Stimulated activated CD8-positive, alpha-beta memory T cell treated with anti-CD3 and anti-CD28 coated beads, Interleukin-15, amount 100 ng/mL, for 4 hours (primary cell): ENCODE measurements around the gene INAVA.
"Not testable (repeated sequence)": the region's sequence is repeated elsewhere in the genome, so short reads cannot be mapped to it uniquely, and the experiment has no call there.

Experiments used
- DNase-seq, 2 donors: peaks; one replicate each; pipeline ENCODE4 v3.0.0-alpha.2; 2020; ENCODE audit warnings: low read depth in 2 of 2

The INAVA gene

DNA sequence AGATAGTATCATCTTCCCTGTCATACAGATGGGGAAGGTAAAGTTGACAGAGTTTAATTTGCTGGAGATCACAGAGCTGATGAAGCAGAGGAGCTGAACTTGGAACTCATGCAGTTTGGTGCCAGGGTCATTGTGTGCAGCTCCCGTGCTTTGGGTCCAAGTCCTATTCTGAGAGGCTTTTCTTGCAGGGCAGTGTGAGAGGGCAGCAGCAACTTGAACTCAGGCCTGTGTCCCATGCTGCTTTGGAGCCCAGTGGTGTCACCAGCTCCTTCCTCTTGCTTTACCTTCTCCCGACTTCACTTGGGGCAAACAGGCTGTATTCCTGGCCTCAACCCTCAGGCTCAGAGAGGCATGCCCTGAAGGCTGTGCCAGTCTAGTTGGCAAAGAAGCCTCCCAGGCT is 24.7 kb downstream of the INAVA start:
- DNase-seq = no peak

DNA sequence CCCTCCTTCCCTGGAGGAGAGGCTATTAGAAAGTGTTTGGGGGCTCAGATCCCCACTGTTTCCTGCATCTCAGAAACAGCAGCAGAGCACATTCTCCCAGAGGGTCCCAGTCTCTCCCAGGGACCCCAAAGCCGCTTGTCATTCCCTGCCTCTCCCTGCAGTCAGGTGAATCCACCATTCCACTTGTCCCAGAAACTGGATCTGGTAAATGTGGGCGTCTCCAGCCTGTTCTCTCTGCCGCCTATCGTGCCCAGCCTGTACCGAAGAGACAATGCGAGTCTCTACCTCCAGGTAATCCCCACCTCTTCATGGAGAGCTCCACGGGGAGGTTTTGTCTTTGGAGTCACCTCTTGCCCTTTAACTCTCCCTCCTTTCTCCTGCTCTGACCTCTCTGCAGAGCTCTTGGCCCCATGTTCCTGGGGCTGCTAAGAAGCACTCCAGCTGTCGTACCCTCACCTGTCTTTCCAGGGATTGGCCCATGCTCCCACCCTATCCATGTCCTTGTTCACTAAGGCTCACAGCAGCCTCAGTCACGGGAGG is 26.9 kb downstream of the INAVA start:
- DNase-seq = no peak

DNA sequence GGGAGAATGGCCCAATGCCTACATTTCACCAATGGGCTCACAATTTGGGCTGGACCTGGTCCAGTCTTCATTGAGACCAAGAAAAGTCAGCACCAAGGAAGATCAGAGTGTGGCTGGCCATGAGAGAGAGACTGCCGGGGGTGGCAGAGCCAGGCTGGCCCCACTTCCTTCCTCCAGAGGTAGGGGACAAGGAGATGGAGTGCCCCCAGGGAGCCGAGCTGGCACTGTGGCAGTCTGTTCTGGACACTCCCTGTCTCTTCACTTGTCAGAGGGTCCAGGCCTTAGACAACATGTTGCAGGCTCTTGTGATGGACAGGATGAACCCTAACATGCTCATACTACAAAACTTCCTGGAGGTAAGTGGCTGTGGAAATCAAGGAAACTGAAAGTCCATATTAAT is 27.7 kb downstream of the INAVA start:
- DNase-seq = no peak

DNA sequence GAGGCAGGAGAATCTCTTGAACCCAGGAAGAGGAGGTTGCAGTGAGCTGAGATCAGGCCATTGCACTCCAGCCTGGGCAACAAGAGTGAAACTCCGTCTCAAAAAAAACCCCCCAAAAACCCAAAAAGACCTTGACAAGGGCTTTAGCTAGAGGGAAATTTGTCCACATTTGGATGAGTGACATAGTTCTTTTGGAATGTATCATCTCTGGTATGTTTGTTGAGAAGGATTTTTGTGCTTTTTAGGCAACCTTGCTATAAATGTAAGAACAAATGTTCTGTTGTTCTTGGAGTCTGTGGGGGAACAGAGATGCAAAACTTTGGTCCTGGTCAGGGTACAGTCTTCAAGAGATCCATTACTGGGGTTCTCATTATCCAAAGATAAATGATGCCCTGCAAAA is 28.9 kb downstream of the INAVA start:
- DNase-seq = no peak

DNA sequence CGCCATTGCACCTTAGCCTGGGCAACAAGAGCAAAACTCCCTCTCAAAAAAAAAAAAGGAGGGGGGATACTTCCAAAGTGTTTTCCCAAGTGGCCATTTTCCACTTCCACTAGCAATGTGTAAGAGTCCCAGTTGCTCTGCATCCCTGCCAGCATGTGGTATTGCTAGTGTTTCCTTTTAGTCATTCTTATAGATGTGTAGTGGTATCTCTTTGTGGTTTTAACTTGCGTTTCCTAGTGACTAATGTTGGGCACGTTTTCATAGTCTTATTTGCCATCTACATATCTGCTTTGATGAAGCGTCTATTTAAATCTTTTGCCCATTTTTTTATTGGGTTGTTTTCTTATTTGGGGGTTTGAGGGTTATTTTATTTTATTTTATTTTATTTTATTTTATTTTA is 31.1 kb downstream of the INAVA start:
- DNase-seq = no peak

DNA sequence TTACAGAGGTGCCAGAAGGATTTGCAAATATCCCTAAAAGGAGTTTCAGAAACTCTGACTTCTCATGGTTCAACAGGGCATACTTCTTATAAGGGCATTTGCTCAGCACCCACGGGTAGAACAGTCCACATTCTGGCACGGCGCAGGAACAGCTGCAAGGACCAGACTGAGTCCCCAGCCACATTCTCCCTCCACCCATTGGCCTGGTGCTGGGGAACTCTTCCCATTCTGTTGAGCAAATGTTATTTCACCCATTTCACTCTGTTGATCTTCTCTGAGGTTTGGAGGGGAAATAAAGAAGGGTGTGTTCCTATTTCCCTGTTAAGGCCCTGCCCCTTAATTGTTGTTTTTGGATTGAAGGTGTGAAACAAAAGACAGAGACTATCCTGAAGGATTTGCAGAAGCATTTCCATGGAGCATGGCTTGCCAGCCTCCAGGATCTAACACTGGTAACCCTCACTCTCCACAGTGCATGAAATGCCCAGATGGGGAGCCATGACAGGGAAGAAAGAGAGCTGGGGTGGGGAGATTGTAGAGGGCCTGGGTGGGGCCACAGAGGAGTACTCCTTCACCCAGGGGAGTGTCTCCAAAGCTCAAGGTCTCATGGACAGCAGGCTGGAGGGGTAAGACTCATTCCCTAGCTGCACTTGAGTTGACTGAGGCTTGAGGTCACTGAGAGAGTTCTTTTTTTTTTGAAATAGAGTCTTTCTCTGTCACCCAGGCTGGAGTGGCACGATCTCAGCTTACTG is 35.0 kb downstream of the INAVA start:
- DNase-seq = no peak

GRCh38 chr1:200930285-200930684 is 35.6 kb downstream of the INAVA start:
- not testable (repeated sequence) for DNase-seq

- DNase-seq = no peak
These were observed 37.1 kb downstream of the INAVA start for GRCh38 chr1:200931776-200932175.

DNA sequence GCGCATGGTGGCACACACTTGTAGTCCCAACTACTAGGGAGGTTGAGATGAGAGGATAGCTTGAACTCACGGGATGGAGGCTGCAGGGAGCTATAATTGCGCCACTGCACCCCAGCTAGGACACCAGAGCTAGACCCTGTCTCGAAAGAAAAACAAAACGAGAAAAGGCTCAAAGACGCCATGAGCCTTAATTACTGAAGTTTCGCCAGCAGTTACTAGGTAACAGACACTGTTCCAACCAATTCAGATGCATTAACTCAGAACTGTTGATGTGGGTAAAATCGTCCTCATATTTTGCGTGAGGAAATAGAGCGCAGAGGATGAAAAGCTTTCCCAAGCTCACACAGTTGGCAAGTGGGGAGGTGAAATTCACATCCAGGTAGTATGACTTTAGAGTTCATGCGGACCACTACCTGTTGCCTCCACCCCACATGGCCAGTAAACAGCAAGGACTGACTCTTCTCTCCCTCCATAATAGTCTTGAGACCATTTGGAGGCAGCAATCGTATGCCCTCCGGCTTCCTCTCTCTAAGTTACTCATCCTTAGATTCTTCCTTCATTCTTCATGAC is 40.1 kb downstream of the INAVA start:
- no peak for DNase-seq

- not testable (repeated sequence) for DNase-seq
These were observed 40.7 kb downstream of the INAVA start for GRCh38 chr1:200935286-200935962.

GRCh38 chr1:200938955-200939354 is 44.3 kb downstream of the INAVA start:
- no peak for DNase-seq

- DNase-seq = no peak
These were observed 50.4 kb downstream of the INAVA start for GRCh38 chr1:200945111-200945510.

GRCh38 chr1:200947059-200947566 is 52.4 kb downstream of the INAVA start:
- no peak for DNase-seq

DNA sequence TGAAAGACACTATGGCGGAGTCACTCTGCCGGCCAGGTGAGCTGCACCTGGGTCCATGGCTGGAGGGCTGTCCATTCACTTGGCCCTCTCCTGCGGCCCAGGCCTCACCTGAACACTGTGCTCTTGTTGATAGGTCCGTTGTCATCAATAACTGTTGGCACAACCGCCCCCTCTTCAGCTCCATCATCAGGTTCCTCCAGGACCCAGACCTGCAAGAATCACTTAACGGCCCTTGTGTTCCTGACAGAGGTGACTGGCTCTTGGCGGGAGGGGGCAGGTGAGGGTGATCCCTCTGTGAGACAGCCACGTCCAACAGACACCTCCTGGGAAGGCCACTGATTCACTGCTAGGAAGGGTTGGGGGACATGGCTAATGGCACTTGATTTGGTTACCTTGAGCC is 54.9 kb downstream of the INAVA start:
- DNase-seq = no peak

- DNase-seq = no peak
These were observed 56.3 kb downstream of the INAVA start for GRCh38 chr1:200951016-200951415.

DNA sequence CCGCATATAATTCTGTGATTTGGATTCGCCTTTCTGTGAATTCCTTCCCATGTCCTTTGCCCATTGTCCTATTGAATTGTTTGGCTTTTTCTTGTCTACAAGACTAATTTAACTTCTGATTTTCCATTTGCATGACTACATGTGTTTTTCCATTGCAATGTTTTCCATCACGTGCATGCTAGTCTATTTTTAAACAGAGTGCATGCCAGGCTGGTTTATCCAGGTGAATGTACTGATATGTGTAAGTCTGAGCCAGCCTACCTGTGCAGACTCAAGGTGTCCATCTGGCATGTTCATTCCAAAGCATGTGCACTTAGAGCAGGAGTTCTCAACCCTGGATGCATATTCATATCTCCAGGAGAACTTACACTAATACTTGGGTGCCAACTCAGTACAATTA is 59.7 kb downstream of the INAVA start:
- no peak for DNase-seq

DNA sequence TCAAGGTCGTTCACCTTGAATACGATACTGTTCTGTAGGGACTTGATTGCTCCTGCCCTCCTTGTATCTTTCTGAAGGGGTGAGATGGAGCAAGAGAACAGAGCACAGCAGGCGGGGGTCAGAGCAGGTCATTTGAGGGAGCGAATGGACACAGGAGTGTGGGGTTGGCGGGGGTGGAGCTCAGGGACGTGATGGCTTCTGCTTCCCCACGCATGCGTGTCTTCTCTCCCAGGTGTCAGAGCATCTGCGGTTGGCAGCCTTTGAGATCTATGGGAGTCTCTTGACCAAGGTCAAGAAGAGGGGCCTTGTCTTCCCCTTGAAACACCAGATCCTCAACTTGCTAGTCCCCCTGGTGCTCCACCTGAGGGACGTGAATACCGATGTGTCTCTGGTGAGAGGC is 63.9 kb downstream of the INAVA start:
- no peak for DNase-seq

GRCh38 chr1:200959411-200959921 is 64.8 kb downstream of the INAVA start:
- DNase-seq = no peak

GRCh38 chr1:200960236-200960947 is 65.7 kb downstream of the INAVA start:
- no peak for DNase-seq

- no peak for DNase-seq
These were observed 66.2 kb downstream of the INAVA start for GRCh38 chr1:200960948-200961340.

DNA sequence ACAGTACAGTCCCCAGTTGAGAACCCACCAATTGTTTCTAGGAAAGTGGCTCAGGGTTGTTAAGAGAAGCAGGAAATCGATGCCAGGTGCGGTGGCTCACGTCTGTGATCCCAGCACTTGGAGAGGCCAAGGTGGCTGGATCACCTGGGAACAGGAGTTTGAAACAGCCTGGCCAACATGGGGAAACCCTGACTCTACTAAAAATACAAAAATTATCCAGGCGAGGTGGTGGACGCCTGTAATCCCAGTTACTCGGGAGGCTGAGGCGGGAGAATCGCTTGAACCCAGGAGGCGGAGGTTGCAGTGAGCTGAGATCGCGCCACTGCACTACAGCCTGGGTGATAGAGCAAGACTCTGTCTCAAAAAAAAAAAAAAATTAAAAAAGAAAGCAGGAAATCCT is 67.5 kb downstream of the INAVA start:
- DNase-seq = not testable (repeated sequence)

DNA sequence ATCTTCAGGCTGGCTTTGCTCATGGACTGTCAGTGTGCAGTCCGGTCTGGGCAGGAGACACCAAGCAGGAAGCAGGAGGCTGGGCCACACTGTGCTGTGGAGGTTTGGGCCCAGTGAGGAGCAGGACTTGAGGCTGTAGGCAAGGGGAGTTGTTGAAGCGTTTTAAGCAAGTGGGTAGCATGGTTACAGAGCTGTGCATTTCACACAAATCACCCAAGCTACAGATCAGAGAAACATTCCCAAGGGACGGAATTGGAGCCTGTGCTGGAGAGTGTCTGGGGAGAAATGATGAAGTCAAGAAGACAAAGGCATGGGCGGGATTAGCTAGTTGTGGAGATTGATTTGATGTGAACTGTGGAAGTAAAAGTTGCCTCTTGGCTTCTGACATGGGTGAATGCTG is 67.9 kb downstream of the INAVA start:
- no peak for DNase-seq
